Right renal cortex interstitium (tissue), 3 donors: ENCODE data around the gene ATF6. TPM values are rescaled to one million over a fixed set of nuclear protein-coding genes. Genes with fewer than 3 reads are reported as not detected.
"Not testable (repeated sequence)": the region's sequence is repeated elsewhere in the genome, so short reads cannot be mapped to it uniquely, and the experiment has no call there.

Experiments used
- DNase-seq, 3 donors: peaks; one replicate each; pipeline ENCODE4 v3.0.0-alpha.2; 2013; ENCODE audit warnings: low read depth in 3 of 3, low spot score in 2 of 3
- polyA plus RNA-seq, 3 donors: library from polyadenylated mRNA; unstranded; fragments of 120-200 nt; gene quantifications; one replicate each; pipeline ENCODE4 v1.2.1, GENCODE V29; 2013; ENCODE audit not compliant: insufficient read length in 3 of 3

ATF6 gene
- polyA plus RNA-seq, 3 donors: 34.2 to 36.0 (median 35.0) TPM

DNA sequence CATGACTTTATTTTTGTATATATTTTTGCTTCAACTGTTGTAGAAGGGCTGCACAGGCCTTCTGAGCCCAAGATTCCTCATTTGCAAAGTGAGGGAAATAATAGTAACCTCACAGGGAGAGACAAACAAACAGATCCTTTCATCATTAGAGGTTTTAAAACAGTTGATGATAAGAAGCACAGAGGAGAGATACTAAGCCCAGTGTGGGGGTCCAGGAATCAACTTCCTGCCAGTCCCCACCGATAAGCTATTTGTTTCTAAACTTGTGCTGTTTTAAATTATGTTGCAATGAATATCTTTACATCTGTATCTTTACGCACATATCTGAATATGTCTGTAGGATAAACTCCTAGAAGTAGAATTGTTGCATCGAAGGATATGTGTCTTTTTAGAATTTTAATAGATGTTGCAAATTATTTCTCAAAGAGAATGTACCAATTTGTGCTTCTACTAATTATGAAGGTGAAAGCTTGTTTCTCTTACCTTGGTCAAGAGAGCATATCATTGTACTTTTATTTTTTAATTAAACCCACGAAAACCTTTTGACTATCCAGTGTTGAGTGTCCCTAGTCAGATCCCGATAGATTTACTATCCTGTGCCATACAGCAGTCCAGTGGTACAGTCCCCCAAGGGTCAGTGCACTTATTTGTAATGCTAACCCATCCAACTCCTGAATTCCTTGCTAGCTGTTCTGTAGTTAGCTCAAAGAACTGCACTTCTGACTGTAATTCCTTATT lies 34.0 kb upstream of the ATF6 start:
- no peak for DNase-seq

DNA sequence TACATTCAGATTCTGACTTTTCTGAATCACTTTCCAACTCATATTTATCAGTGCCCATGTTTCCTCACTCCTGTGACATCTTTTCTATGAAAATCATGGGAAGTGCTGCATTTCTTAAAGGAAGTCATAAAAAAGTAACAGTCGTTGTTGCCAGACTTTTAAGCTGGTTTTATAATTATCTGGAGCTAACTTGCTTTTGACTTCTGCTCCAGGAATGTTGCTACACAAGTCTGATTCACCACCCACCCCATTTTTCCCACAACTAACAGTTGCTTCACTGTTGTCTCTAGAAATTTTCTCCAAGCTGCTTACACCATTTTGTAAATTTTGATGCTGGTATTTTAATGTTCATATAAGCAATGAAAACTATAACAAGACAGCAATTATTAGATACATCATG lies 32.6 kb upstream of the ATF6 start:
- DNase-seq: no peak

DNA sequence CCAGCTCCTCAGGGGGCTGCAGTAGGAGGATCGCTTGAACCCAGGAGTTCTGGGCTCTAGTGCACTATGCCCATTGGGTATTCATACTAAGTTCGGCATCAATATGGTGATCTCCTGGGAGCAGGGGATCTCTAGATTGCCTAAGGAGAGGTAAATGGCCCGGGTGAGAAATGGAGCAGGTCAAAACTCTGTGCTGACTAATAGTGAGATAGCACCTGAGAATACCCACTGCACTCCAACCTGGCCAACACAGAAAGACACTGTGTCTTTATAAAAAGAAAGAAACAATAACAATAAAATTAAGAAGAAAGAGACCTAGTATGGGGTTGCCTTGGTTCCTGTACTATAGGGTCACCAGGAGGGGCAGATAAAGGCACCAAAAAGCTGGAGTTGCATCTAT lies 30.3 kb upstream of the ATF6 start:
- DNase-seq: no peak

- DNase-seq: no peak
These were observed 29.7 kb upstream of the ATF6 start for GRCh38 chr1:161736335-161736969.

DNA sequence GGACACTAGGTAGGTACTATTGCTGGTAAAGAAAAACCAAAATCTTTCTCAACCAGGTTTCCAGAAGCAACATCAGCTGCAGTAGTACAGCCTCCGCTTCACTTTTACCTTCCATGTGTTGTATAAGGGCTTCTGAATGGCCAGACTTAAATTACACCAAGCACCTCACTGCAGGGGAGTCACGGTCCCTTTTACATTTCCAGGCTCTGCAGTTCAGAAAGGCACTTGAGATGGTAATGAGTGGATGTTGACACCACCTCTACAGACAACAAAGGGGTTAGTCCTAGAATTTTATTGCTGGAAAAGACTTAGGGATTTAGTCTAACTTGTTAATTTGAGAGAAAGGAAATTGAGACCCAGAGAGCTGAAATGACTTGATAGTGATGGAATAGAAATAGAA lies 28.5 kb upstream of the ATF6 start:
- DNase-seq: no peak

- DNase-seq: no peak
These were observed 27.4 kb upstream of the ATF6 start for GRCh38 chr1:161738627-161739287.

- no peak for DNase-seq
These were observed 26.1 kb upstream of the ATF6 start for GRCh38 chr1:161739865-161740566.

GRCh38 chr1:161740921-161741320 lies 25.2 kb upstream of the ATF6 start:
- DNase-seq: no peak

GRCh38 chr1:161743231-161743630 lies 22.9 kb upstream of the ATF6 start:
- no peak for DNase-seq

GRCh38 chr1:161747801-161748200 lies 18.3 kb upstream of the ATF6 start:
- no peak for DNase-seq

DNA sequence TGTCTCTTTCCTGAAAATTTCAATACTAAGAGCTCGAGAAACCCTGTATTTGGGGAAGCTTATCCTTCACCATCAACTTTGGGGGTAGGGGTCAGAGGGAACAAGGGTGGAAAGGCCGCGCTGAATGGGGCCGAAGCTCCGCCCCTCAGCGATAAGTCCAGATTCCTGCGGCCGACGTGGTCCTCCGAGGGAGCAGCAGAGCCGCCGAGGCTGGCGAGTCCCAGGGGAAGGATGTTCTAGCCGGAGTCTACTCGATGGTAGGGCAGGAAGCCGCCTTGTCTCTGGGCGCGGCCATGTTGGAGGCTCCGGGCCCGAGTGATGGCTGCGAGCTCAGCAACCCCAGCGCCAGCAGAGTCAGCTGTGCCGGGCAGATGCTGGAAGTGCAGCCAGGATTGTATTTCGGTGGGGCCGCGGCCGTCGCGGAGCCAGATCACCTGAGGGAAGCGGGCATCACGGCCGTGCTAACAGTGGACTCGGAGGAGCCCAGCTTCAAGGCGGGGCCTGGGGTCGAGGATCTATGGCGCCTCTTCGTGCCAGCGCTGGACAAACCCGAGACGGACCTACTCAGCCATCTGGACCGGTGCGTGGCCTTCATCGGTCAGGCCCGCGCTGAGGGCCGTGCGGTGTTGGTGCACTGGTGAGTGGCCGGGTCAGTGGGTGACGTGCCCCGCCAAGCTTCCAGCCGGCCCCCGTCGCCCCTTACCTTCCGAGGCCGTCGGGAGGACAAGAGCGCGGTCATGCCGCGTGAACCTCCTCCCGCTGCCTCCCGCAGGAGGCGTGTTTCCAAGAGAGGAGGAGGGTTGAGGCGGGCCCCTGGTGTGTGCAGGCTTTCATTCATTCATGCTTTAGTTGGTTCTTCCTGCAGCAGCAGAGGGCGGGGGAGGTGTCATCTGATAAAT lies 16.4 kb upstream of the ATF6 start, which contains the start of gene DUSP12:
DUSP12 (plus strand) TSS at position 278 of the 899 bp plus-strand sequence; CDS start at position 294, 16 bp downstream.
- DNase-seq: peak; percentile 85 to 89 (median 87)

DNA sequence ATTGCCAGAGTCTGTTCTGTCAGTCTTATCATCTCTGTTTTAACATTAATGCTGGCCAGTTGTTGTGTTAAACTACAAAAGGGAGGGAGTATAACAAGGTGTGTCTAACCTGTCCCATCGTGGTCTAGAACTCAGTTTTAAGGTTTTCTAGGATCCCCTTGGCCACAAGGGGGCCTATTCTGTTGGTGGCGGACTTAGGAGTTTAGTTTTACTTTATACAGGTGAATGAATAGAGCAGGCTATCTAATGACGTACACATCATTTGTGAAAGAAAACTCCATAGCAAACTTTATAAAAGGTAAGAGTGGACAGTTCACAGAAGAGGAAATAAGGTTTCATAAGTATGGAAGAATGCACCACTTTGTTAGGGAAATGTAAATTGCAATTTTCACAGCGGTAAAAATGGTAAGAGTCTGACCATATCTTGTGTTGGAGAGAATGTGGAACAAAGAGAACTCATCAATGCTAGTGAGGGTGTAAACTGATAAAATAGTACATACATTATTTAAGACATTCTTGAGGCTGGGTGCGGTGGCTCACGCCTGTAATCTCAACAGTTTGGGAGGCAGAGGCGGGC lies 2.5 kb upstream of the ATF6 start:
- no peak for DNase-seq

GRCh38 chr1:161768461-161768860 lies 2.3 kb downstream of the ATF6 start:
- DNase-seq: no peak

GRCh38 chr1:161768986-161769672 lies 3.0 kb downstream of the ATF6 start:
- DNase-seq: no peak

- DNase-seq: not testable (repeated sequence)
These were observed 3.5 kb downstream of the ATF6 start for GRCh38 chr1:161769673-161770045.

GRCh38 chr1:161770250-161770649 lies 4.1 kb downstream of the ATF6 start:
- DNase-seq: no peak

DNA sequence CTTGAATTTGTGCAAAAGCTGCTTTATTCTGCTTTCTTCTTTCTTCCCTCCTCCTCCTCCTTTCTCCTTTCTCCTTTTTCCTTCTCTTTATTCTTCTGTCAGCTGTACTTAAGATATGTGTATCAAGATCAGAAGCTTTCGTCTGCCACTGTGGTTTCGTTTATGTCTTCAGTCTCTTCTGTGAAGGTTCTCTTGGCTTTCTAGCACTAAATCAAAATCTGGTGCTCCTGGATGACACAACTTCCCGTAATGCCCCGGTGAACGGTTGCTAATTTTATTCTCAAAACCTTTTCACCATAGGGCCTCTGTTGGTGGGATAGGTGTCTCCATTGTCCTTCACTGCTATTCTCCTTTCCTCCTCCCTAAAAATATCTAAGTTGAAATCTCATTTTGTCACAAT lies 5.0 kb downstream of the ATF6 start:
- DNase-seq: no peak

GRCh38 chr1:161771973-161772372 lies 5.9 kb downstream of the ATF6 start:
- no peak for DNase-seq

GRCh38 chr1:161772397-161772796 lies 6.3 kb downstream of the ATF6 start:
- no peak for DNase-seq
